ENCODE measurements around the gene YTHDC1. TPM values are rescaled to one million over a fixed set of nuclear protein-coding genes. Genes with fewer than 3 reads are reported as not detected.

The YTHDC1 gene
- total RNA-seq, 2 donors from 2014 or later, result 231 to 258 TPM

- H3K27ac Mint-ChIP-seq, result no peak overlapping the region
- DNase-seq, result no peak
- no peaks in the 10 kb centered on the region for H3K36me3 Mint-ChIP-seq (ENCODE audit: low read depth)
- H3K4me1 Mint-ChIP-seq, result no peaks in the 10 kb centered on the region
- no peak for ATAC-seq
- H3K4me3 Mint-ChIP-seq, result no peak overlapping the region
- no peaks in the 10 kb centered on the region for H3K9me3 ChIP-seq (ENCODE audit: control insufficient read depth, low read length, poor library complexity, severe bottlenecking)
- peaks cover 25% of the 10 kb centered on the region for H3K27me3 Mint-ChIP-seq
Measured at GRCh38 chr4:68272860-68273259, 77.0 kb downstream of the YTHDC1 start.

GRCh38 chr4:68272380-68272779 is 77.5 kb downstream of the YTHDC1 start:
- ATAC-seq, result no peak
- Mint-ChIP-seq H3K36me3 (ENCODE audit: low read depth) (no peaks in the 10 kb centered on the region), H3K4me1 (no peaks in the 10 kb centered on the region), H3K27me3 (peaks cover 24% of the 10 kb centered on the region), H3K27ac (no peak overlapping the region), H3K4me3 (no peak overlapping the region)
- DNase-seq, result no peak
- H3K9me3 ChIP-seq (ENCODE audit: control insufficient read depth, low read length, poor library complexity, severe bottlenecking), result no peaks in the 10 kb centered on the region

- Mint-ChIP-seq H3K36me3 (ENCODE audit: low read depth) (no peaks in the 10 kb centered on the region), H3K4me3 (no peak overlapping the region), H3K27me3 (peaks cover 20% of the 10 kb centered on the region), H3K27ac (no peak overlapping the region), H3K4me1 (no peaks in the 10 kb centered on the region)
- no peaks in the 10 kb centered on the region for H3K9me3 ChIP-seq (ENCODE audit: control insufficient read depth, low read length, poor library complexity, severe bottlenecking)
- DNase-seq (no peak), ATAC-seq (peak; percentile 65)
Measured at GRCh38 chr4:68271851-68272357, 78.0 kb downstream of the YTHDC1 start.

DNA sequence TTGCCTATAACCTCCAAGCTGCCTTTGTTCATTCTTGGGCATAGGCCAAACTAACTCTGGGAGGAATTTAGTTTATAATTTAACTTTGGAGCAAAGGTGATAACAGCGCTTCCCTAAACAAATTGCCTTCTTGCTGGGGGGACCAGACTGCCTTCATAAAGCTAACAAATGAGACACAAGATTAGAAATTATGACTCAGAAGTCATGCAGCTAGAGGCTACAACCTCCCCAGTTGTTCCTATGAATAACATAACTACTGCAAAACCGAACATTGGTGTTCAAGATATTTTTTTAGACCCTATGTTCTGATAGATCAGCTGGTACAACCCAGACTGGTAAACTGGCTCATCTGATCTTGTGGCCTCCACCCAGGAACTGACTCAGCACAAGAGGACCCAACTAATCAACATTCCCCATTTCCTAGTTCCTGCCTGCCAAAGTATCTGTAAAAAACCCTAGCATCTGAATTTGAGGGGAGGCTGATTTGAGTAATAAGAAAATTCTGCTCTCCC is 82.4 kb downstream of the YTHDC1 start:
- Mint-ChIP-seq H3K27ac (no peak overlapping the region), H3K27me3 (peaks cover 6% of the 10 kb centered on the region), H3K4me3 (no peak overlapping the region), H3K4me1 (peaks cover 5% of the 10 kb centered on the region), H3K36me3 (ENCODE audit: low read depth) (no peaks in the 10 kb centered on the region)
- ATAC-seq (no peak), DNase-seq (no peak)
- no peaks in the 10 kb centered on the region for H3K9me3 ChIP-seq (ENCODE audit: control insufficient read depth, low read length, poor library complexity, severe bottlenecking)

GRCh38 chr4:68264875-68265565 is 84.9 kb downstream of the YTHDC1 start:
- no peaks in the 10 kb centered on the region for H3K36me3 Mint-ChIP-seq (ENCODE audit: low read depth)
- DNase-seq (no peak), ATAC-seq (no peak)
- H3K4me1 Mint-ChIP-seq, result peaks cover 5% of the 10 kb centered on the region
- no peak overlapping the region for H3K4me3 Mint-ChIP-seq
- no peaks in the 10 kb centered on the region for H3K9me3 ChIP-seq (ENCODE audit: control insufficient read depth, low read length, poor library complexity, severe bottlenecking)
- no peak overlapping the region for H3K27ac Mint-ChIP-seq
- no peaks in the 10 kb centered on the region for H3K27me3 Mint-ChIP-seq

Other genes starting within 250 kb of the YTHDC1 start
- not detected for gene TMPRSS11F, start 220.2 kb downstream of the YTHDC1 start, total RNA-seq
- gene TMPRSS11B, start 104.4 kb downstream of the YTHDC1 start, total RNA-seq, result not detected
- gene TMPRSS11E, start 97.4 kb upstream of the YTHDC1 start, total RNA-seq, result not detected
- gene UGT2B17, start 226.2 kb upstream of the YTHDC1 start, total RNA-seq, result not detected